ENCODE results near the gene MMS22L.

MMS22L gene

GRCh38 chr6:97136626-97137358, 146.2 kb downstream of the MMS22L start:
- no peak for DNase-seq

GRCh38 chr6:97133067-97133466, 149.9 kb downstream of the MMS22L start:
- no peak for DNase-seq

GRCh38 chr6:97129106-97129505, 153.9 kb downstream of the MMS22L start:
- DNase-seq, result peak; percentile 3

- no peak for DNase-seq
Measured at GRCh38 chr6:97128507-97128906, 154.5 kb downstream of the MMS22L start.

GRCh38 chr6:97123652-97124051, 159.4 kb downstream of the MMS22L start:
- no peak for DNase-seq

- DNase-seq, result no peak
Measured at GRCh38 chr6:97123112-97123511, 159.9 kb downstream of the MMS22L start.

- DNase-seq, result no peak
Measured at GRCh38 chr6:97120511-97120910, 162.5 kb downstream of the MMS22L start.

- no peak for DNase-seq
Measured at GRCh38 chr6:97114645-97115044, 168.4 kb downstream of the MMS22L start.

- DNase-seq, result no peak
Measured at GRCh38 chr6:97113170-97113569, 169.8 kb downstream of the MMS22L start.

- no peak for DNase-seq
Measured at GRCh38 chr6:97111243-97111642, 171.8 kb downstream of the MMS22L start.

- DNase-seq, result no peak
Measured at GRCh38 chr6:97110626-97111025, 172.4 kb downstream of the MMS22L start.

GRCh38 chr6:97110149-97110548, 172.9 kb downstream of the MMS22L start:
- DNase-seq, result no peak

GRCh38 chr6:97109444-97109843, 173.6 kb downstream of the MMS22L start:
- no peak for DNase-seq

- peak; percentile 5 for DNase-seq
Measured at GRCh38 chr6:97102145-97102790, 180.7 kb downstream of the MMS22L start.

GRCh38 chr6:97100696-97101095, 182.3 kb downstream of the MMS22L start:
- no peak for DNase-seq

GRCh38 chr6:97097068-97098047, 185.7 kb downstream of the MMS22L start:
- DNase-seq, result no peak

GRCh38 chr6:97095311-97095850, 187.6 kb downstream of the MMS22L start:
- DNase-seq, result no peak

- no peak for DNase-seq
Measured at GRCh38 chr6:97094376-97094775, 188.6 kb downstream of the MMS22L start.

GRCh38 chr6:97092673-97093305, 190.2 kb downstream of the MMS22L start:
- DNase-seq, result no peak

All from fibroblast of skin of right quadriceps (primary cell).